Measurements from ENCODE around the gene ADAMTSL3.

ADAMTSL3 gene

DNA sequence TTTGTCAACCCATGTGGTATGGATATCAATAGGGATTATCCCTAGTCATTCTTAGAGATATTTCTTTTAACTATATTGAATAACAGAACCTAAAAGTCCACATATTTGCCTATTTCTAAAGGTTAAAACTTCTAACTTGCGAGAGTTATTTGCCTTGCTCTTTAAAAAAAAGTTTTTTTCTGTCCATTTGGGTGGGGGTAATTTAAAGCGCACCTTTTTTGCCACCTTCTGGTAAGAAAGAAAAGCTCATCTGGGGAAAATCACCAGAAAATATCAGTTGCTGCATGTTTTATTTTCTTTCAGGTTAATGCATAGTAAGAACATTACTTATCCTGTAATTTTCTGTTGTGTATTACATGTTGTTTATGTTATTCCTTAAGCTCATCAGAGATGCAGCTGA lies 339.7 kb downstream of the ADAMTSL3 start:
- H3K27ac ChIP-seq = no peak overlapping the region

DNA sequence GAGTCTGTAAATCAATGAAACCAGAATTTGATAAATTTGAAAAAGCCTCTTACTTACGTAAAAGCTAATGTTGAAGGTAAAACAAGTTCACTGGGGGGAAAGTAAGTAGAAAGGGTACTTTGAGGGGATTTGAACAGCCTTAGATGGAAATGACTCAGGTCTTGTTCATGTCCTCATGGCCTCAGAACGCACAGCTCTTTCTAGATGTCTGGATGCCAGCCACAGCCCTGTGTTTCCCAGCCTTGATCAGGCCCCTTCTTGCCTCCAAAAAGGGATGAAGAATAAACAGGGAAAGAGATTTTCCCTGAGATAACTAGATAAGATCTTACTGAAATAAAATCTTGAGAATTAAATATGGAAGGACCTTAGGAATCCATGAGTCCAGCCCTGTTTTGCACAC lies 344.6 kb downstream of the ADAMTSL3 start:
- peak overlapping the region; percentile 56 for H3K27ac ChIP-seq
- TF ChIP-seq, protein P1, sequence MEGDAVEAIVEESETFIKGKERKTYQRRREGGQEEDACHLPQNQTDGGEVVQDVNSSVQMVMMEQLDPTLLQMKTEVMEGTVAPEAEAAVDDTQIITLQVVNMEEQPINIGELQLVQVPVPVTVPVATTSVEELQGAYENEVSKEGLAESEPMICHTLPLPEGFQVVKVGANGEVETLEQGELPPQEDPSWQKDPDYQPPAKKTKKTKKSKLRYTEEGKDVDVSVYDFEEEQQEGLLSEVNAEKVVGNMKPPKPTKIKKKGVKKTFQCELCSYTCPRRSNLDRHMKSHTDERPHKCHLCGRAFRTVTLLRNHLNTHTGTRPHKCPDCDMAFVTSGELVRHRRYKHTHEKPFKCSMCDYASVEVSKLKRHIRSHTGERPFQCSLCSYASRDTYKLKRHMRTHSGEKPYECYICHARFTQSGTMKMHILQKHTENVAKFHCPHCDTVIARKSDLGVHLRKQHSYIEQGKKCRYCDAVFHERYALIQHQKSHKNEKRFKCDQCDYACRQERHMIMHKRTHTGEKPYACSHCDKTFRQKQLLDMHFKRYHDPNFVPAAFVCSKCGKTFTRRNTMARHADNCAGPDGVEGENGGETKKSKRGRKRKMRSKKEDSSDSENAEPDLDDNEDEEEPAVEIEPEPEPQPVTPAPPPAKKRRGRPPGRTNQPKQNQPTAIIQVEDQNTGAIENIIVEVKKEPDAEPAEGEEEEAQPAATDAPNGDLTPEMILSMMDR (conservative IDR thresholded peaks at IDR 0.05) = no peak

More for the DNA sequence above, 339.7 kb downstream of the ADAMTSL3 start:
- TF ChIP-seq, protein P1 (conservative IDR thresholded peaks at IDR 0.05) = 0 out of 2 replicates have a peak, but pooled peaks have one; percentile 13

GRCh38 chr15:83999396-84000135 lies 345.6 kb downstream of the ADAMTSL3 start:
- TF ChIP-seq, protein P1 (conservative IDR thresholded peaks at IDR 0.05) = no peak
- peak overlapping the region; percentile 56 for H3K27ac ChIP-seq

GRCh38 chr15:84001037-84001436 lies 347.1 kb downstream of the ADAMTSL3 start:
- H3K27ac ChIP-seq = peak overlapping the region; percentile 8; the same call in 1 of the 2 replicates
- TF ChIP-seq, protein P1 (conservative IDR thresholded peaks at IDR 0.05) = no peak

DNA sequence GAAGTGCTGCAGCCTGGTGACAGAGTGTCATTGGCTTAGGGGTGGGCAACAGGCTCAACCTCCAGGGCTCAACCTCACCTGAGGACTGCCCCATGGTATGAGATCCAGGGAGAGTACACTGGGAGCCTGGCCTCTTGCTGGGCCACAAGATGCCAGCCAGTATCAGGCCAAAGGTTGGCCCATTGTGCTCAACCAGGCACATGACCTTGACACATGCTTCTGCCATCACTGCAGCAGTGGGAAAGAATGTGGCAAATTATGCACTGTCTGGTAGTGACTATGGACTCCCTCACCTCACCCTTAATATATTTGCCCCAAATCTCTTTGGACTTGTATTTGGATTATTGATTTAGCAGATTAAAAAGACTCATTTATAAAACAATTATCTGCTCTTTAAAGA lies 347.7 kb downstream of the ADAMTSL3 start:
- peak overlapping the region; percentile 8; the same call in 1 of the 2 replicates for H3K27ac ChIP-seq
- TF ChIP-seq, protein P1 (conservative IDR thresholded peaks at IDR 0.05) = no peak

DNA sequence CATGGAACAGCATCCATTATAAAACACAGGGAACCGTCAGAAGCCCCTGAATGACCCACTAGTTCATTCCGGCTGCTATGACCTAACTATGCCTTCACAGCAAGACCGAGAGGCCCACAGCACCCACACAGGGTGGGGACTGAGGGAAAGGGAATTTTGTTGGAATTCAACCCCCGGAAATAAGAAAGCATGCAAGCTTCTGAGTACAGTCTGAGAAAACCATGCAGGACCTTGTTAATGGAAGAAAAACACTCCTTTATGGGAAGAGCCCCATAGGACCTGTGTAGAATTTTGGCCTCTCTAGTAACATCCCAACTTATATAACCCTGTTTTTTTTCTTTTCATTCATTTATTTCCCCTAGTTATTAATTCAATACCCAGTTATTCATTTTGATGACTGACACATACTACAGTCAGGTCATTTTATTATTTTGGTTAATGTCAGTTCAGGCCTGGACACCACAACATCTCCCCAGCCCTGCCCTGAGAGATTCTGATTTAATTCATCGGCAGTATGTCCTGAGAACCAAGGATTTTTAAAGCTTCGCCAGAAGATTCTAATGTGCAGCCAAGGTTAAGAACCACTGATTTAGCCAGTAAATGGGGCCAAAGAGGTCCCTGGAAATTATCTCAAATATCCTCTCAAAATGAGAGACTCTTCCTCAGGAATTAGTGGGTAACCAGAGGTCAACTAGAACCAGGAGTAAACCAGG lies 350.0 kb downstream of the ADAMTSL3 start:
- TF ChIP-seq, protein P1 (conservative IDR thresholded peaks at IDR 0.05) = no peak

GRCh38 chr15:84006421-84006820 lies 352.5 kb downstream of the ADAMTSL3 start:
- H3K27ac ChIP-seq = no peak overlapping the region
- TF ChIP-seq, protein P1 (conservative IDR thresholded peaks at IDR 0.05) = no peak

More for the DNA sequence above, 350.0 kb downstream of the ADAMTSL3 start:
- no peak overlapping the region for H3K27ac ChIP-seq
